ENCODE data around the gene ABCB1.

ABCB1 gene

GRCh38 chr7:87512906-87513305 is 87.8 kb downstream of the ABCB1 start:
- no peak for DNase-seq (ENCODE audit: low read depth)

GRCh38 chr7:87511510-87511909 is 89.2 kb downstream of the ABCB1 start:
- no peak for DNase-seq (ENCODE audit: low read depth)

GRCh38 chr7:87510411-87510875 is 90.2 kb downstream of the ABCB1 start:
- DNase-seq (ENCODE audit: low read depth): no peak

- DNase-seq (ENCODE audit: low read depth): no peak
Observed at GRCh38 chr7:87507446-87507845, 93.2 kb downstream of the ABCB1 start.

- DNase-seq (ENCODE audit: low read depth): no peak
Observed at GRCh38 chr7:87506246-87507180, 94.2 kb downstream of the ABCB1 start.

GRCh38 chr7:87505557-87506245 is 95.0 kb downstream of the ABCB1 start:
- DNase-seq (ENCODE audit: low read depth): no peak

- no peak for DNase-seq (ENCODE audit: low read depth)
Observed at GRCh38 chr7:87505122-87505521, 95.6 kb downstream of the ABCB1 start.

- DNase-seq (ENCODE audit: low read depth): no peak
Observed at GRCh38 chr7:87499494-87499893, 101.2 kb downstream of the ABCB1 start.

- no peak for DNase-seq (ENCODE audit: low read depth)
Observed at GRCh38 chr7:87498893-87499292, 101.8 kb downstream of the ABCB1 start.

GRCh38 chr7:87497482-87497881 is 103.2 kb downstream of the ABCB1 start:
- DNase-seq (ENCODE audit: low read depth): no peak

GRCh38 chr7:87495366-87495765 is 105.3 kb downstream of the ABCB1 start:
- DNase-seq (ENCODE audit: low read depth): no peak

- DNase-seq (ENCODE audit: low read depth): no peak
Observed at GRCh38 chr7:87494454-87494853, 106.2 kb downstream of the ABCB1 start.

GRCh38 chr7:87483131-87483530 is 117.6 kb downstream of the ABCB1 start:
- no peak for DNase-seq (ENCODE audit: low read depth)

GRCh38 chr7:87482115-87482514 is 118.6 kb downstream of the ABCB1 start:
- no peak for DNase-seq (ENCODE audit: low read depth)

- DNase-seq (ENCODE audit: low read depth): no peak
Observed at GRCh38 chr7:87480386-87480785, 120.3 kb downstream of the ABCB1 start.

- no peak for DNase-seq (ENCODE audit: low read depth)
Observed at GRCh38 chr7:87479951-87480350, 120.7 kb downstream of the ABCB1 start.

GRCh38 chr7:87476179-87476557 is 124.5 kb downstream of the ABCB1 start:
- no peak for DNase-seq (ENCODE audit: low read depth)

GRCh38 chr7:87475359-87476178 is 125.1 kb downstream of the ABCB1 start, which contains the start of gene ABCB4:
Gene ABCB4, minus strand, starts transcription at chr7:87475680. Its CDS starts 215 bp downstream, at chr7:87475465.
- no peak for DNase-seq (ENCODE audit: low read depth)

GRCh38 chr7:87474533-87475358 is 125.9 kb downstream of the ABCB1 start:
- no peak for DNase-seq (ENCODE audit: low read depth)

- DNase-seq (ENCODE audit: low read depth): no peak
Observed at GRCh38 chr7:87473986-87474385, 126.7 kb downstream of the ABCB1 start.

GRCh38 chr7:87473192-87473591 is 127.5 kb downstream of the ABCB1 start:
- DNase-seq (ENCODE audit: low read depth): no peak
